ENCODE measurements around the gene COMTD1.

The COMTD1 gene

DNA sequence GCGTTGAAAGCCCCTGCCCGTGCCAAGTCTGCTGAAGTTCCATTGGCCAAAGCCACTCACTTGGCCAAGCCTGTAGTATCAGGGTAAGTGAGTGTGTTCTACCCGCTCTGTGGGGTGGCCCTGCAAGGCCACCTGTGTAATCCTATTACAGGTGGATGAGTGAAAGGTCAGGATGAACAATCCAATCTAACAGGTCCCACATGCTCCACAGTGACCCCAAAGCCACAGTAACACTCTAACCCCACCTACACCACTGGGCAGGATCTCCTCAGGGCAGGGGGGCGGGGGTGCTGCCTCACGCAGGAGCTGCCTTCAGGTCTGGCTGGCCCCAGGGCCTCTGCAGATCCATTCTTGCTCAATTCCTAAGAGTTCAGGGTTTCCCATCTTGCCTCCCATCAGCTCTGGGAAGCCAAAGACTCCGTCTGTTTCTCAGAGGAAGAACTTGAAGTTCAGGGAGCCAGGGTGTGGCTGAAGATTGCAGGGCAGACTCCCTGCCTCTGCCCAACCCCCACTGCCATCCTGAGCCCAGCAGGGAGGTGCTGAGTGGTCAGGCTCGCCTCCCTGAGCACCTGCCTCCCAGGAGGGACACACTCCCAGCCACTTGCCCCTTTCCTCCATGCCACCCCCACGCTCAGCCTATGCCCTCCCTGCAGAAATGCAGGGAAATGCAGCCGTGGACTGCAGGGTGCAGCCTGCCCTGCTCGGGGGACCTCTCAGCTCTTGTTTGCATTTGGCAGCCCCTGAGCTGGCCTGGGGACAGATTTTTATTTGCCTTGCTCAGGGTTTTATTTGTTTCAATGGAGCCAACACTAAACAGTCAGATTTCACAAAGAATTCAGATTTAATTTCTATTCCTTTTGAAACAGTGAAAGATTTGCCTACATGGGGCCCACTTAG lies 9.8 kb upstream of the COMTD1 start:
- Histone ChIP-seq H3K36me3 (ENCODE audit: control insufficient read depth, insufficient read depth, low read length) (no peaks in the 10 kb centered on the region), H3K27ac (ENCODE audit: insufficient read depth, low read depth, low read length, poor library complexity, severe bottlenecking) (no peak overlapping the region), H3K27me3 (ENCODE audit: control insufficient read depth, insufficient read depth, low read length, poor library complexity, severe bottlenecking) (no peaks in the 10 kb centered on the region), H3K4me1 (ENCODE audit: control insufficient read depth, insufficient read depth, low read length) (peaks cover 3% of the 10 kb centered on the region), H3K9me3 (ENCODE audit: control insufficient read depth, low read length) (no peaks in the 10 kb centered on the region), H3K4me3 (ENCODE audit: insufficient read depth, low read depth, low read length) (no peak overlapping the region)
- 75 to 80% methylated on average over 10 of the region's 10 CpGs for WGBS, 2 experiments

DNA sequence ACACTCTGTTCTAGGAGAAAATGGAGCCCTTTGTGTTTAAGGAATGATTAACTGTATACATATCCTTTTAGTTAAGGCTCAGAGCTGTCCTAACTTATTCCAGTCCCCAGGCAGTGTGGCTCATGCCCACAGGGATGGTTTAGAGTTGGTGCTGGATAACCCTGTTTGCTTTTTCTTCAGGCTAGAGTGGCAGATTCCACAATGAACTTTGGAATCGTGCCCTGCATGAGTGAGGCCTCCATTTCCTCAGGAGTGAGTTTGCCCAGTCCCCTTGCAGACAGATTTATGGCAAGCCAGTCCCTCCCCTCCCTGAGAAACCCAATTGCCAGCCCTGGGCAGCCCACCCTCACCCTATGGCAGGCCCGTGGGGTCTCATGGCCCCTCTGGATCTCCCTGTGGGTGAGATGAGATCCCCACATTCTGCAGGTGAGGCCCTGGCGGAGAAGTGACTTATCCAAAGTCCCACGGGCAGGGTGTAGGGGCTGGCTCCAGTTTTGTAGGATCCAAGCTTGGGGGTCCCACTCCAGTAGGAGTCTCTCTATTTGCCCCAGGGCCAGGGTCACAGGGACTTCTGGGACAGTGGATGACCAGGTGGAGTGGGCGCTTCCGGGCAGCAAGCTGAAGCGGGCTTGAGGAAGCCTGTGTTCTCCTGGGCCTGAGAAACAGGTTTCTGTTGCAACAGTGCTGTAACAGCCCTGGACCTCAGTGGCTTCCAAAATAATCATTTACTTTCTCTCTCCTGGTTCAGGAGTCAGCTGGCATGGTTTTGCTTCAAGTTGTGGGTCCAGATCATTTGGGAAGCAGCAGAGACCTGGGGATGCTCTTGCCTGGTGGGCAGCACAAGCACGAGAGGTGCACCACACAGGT lies 9.0 kb upstream of the COMTD1 start:
- 87 to 90% methylated on average over 8 of the region's 8 CpGs for WGBS, 2 experiments
- Histone ChIP-seq H3K27ac (ENCODE audit: insufficient read depth, low read depth, low read length, poor library complexity, severe bottlenecking) (no peak overlapping the region), H3K4me1 (ENCODE audit: control insufficient read depth, insufficient read depth, low read length) (peaks cover 3% of the 10 kb centered on the region), H3K36me3 (ENCODE audit: control insufficient read depth, insufficient read depth, low read length) (no peaks in the 10 kb centered on the region), H3K9me3 (ENCODE audit: control insufficient read depth, low read length) (no peaks in the 10 kb centered on the region), H3K4me3 (ENCODE audit: insufficient read depth, low read depth, low read length) (no peak overlapping the region), H3K27me3 (ENCODE audit: control insufficient read depth, insufficient read depth, low read length, poor library complexity, severe bottlenecking) (no peaks in the 10 kb centered on the region)

DNA sequence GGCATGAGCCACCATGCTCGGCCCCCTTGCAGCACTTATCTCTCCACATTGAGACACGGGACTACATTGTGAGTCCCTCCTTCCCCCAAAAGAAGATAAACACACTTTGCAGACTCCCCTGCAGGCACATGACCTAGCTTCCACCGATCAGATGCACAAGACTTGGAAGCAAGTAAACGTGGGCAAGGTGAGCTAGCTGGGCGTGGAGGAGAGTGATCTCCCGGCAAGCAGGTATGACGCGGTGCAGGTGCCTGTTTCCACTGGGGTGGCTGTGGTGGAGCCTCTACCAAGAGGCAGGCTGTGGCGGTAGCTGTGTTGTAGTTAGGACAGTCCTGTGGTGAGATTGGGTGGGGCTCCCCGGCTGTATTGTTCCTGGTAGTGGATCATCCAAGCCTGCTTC lies 7.7 kb upstream of the COMTD1 start:
- 91% methylated on average over 10 of the region's 10 CpGs for whole genome bisulfite sequencing, 2 experiments
- peaks cover 3% of the 10 kb centered on the region for H3K4me1 ChIP-seq (ENCODE audit: control insufficient read depth, insufficient read depth, low read length)
- H3K4me3 ChIP-seq (ENCODE audit: insufficient read depth, low read depth, low read length), result no peak overlapping the region
- H3K9me3 ChIP-seq (ENCODE audit: control insufficient read depth, low read length), result no peaks in the 10 kb centered on the region
- no peaks in the 10 kb centered on the region for H3K36me3 ChIP-seq (ENCODE audit: control insufficient read depth, insufficient read depth, low read length)
- H3K27me3 ChIP-seq (ENCODE audit: control insufficient read depth, insufficient read depth, low read length, poor library complexity, severe bottlenecking), result no peaks in the 10 kb centered on the region
- H3K27ac ChIP-seq (ENCODE audit: insufficient read depth, low read depth, low read length, poor library complexity, severe bottlenecking), result no peak overlapping the region

DNA sequence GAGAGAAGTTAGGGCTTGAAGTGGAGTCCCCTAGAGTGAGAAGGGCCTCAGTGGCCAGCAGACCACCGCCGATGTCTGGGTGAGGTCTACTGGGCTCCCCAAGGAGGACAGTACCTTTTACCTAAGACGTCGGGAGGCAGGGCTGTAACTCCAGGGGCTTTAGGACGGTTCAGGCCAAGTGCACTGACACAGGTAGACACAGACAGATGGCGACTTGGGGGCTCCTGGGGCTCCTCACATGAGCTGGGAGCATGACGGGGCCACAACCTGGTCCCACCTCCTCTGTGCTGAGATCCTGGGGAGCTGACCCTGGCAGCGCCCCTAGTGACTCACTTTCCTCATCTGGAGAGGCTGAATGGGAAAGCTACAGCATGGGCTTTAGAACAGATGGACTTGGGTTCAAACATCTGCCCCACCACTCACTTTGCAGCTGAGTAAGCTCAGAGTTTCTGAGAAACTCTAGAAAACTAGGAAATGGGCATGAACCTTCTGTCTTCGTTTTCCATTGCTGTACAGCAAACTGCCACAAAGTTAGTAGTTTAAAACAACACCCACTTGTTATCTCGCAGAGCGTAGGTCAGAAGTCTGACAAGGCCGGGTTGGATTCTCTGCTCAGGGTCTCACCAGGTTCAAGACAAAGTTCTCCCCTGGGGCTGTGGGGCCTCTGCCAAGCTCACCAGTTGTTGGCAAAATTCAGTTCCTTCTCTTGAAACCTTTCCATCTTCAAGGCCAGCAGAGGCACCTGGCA lies 4.7 kb upstream of the COMTD1 start:
- H3K4me3 ChIP-seq (ENCODE audit: insufficient read depth, low read depth, low read length), result no peak overlapping the region
- H3K27me3 ChIP-seq (ENCODE audit: control insufficient read depth, insufficient read depth, low read length, poor library complexity, severe bottlenecking), result peaks cover under 1% of the 10 kb centered on the region
- no peaks in the 10 kb centered on the region for H3K9me3 ChIP-seq (ENCODE audit: control insufficient read depth, low read length)
- no peaks in the 10 kb centered on the region for H3K4me1 ChIP-seq (ENCODE audit: control insufficient read depth, insufficient read depth, low read length)
- H3K27ac ChIP-seq (ENCODE audit: insufficient read depth, low read depth, low read length, poor library complexity, severe bottlenecking), result no peak overlapping the region
- WGBS, 2 experiments, result 92 to 93% methylated on average over 12 of the region's 12 CpGs
- no peaks in the 10 kb centered on the region for H3K36me3 ChIP-seq (ENCODE audit: control insufficient read depth, insufficient read depth, low read length)

DNA sequence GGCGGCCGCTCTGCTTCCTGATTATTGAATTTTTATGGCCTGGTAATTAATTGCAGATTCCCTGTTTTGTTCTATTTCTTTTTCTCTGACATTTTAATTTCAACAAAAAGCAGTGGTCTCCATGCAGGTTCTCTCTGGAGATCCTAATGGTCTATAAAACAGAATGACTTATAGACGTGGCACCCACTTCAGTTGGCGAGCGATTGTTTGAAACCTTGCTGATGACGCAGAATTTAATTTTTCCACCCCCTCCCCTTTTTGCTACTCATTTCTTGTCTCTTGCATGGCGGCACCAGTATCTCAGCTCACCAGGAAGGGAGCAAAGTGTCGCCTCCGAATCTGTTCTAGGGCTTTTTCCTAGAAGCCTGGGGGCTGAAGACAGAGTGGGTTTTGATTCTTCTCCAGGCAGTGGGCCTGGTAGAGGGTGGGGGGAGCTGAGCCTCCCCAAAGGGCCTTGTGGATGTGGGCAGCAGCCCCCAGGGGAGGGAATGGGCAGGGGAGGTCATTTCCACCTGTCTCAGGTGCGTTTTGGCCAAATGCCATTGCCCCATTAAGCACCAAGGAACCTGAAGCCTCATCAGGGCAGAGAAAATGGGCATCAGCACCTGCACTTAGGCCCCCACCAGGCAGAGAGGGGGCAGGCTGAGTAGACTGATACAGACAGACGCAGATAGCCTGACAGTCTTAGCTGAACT lies 3.5 kb upstream of the COMTD1 start:
- peaks cover 8% of the 10 kb centered on the region for H3K27me3 ChIP-seq (ENCODE audit: control insufficient read depth, insufficient read depth, low read length, poor library complexity, severe bottlenecking)
- 93 to 96% methylated on average over 11 of the region's 11 CpGs for WGBS, 2 experiments

DNA sequence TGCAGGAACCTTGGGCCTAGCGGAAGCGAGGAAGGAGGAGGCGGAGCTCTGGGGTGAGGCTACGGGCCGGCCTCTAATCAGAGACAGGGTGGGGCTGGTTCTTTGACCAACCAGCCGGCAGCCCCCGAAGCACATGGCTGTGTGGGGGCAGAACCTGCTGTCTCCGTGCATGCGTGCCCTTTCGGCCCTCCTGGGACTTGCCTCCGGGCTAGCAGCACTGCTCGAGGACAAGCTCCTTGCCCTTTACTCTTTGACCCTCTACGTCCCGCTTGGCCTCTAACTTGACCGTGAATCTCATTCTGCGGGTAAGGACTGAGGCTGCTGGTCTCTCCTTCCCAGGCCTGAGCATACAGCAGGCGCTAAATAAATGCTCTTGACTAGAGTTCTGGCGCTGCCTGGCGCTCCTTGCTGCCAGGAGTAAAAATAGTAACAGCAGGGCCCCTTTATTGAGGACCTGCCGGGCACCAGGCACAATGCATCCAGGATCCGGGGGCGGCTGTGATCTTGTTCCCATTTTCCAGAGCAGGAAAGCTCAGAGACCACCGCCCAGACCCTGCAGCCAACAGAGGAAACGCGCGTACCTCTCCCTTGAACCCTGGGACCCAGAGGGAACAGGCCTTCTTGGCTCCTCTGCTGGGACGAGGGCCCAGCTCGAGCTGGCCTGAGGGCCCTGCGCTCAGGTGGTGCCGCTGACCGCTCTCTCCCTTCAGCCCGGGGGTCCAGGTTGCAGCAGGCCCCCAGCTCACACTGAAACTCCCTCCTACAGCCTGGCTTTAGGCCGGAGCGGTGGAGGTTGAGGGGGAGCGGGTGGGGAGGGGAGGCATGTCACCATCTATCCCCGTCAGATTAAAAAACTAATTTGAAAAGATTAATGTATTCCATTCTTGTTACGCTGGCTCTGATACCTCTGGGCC lies 2.7 kb upstream of the COMTD1 start:
- H3K27ac ChIP-seq (ENCODE audit: insufficient read depth, low read depth, low read length, poor library complexity, severe bottlenecking), result no peak overlapping the region
- WGBS, 2 experiments, result 93 to 94% methylated on average over 37 of the region's 37 CpGs
- peaks cover 8% of the 10 kb centered on the region for H3K27me3 ChIP-seq (ENCODE audit: control insufficient read depth, insufficient read depth, low read length, poor library complexity, severe bottlenecking)
- no peak overlapping the region for H3K4me3 ChIP-seq (ENCODE audit: insufficient read depth, low read depth, low read length)
- H3K4me1 ChIP-seq (ENCODE audit: control insufficient read depth, insufficient read depth, low read length), result no peaks in the 10 kb centered on the region
- H3K36me3 ChIP-seq (ENCODE audit: control insufficient read depth, insufficient read depth, low read length), result no peaks in the 10 kb centered on the region
- H3K9me3 ChIP-seq (ENCODE audit: control insufficient read depth, low read length), result no peaks in the 10 kb centered on the region

More for the DNA sequence above, 3.5 kb upstream of the COMTD1 start:
- H3K36me3 ChIP-seq (ENCODE audit: control insufficient read depth, insufficient read depth, low read length), result no peaks in the 10 kb centered on the region
- H3K9me3 ChIP-seq (ENCODE audit: control insufficient read depth, low read length), result no peaks in the 10 kb centered on the region
- no peaks in the 10 kb centered on the region for H3K4me1 ChIP-seq (ENCODE audit: control insufficient read depth, insufficient read depth, low read length)
- H3K27ac ChIP-seq (ENCODE audit: insufficient read depth, low read depth, low read length, poor library complexity, severe bottlenecking), result no peak overlapping the region
- no peak overlapping the region for H3K4me3 ChIP-seq (ENCODE audit: insufficient read depth, low read depth, low read length)

DNA sequence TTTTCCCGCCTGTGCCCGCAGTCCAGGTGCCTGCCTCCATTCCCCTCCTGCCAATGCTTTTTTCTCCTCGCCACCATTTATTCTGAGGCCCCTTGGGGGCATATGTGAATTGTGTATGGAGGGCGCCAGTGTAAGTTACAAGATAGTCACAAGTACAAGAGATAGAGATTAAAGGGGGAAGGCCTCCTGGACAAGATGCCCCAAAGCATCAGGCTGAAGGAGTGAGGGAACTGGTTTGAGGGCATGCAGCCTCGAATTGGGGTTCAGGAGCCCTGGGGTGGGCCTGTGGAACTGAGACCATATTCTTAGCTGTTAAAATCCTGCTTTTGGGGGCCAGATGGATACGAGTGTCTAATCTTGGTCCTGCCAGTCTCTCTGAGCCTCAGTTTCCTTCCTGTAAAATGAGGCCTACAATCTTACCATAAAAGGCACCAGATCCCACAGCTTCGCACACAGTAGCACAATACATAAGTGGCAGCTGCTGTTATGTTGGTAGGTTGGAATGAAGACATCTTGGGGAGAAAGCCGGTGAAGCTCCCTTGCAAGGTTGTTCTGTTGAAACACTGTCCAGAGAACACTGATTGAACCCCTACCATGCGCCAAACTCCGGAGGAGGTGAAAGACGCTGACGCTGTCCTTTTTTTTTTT lies 545 bp upstream of the COMTD1 start:
- peaks cover 8% of the 10 kb centered on the region for H3K27me3 ChIP-seq (ENCODE audit: control insufficient read depth, insufficient read depth, low read length, poor library complexity, severe bottlenecking)
- no peaks in the 10 kb centered on the region for H3K4me1 ChIP-seq (ENCODE audit: control insufficient read depth, insufficient read depth, low read length)
- no peak overlapping the region for H3K4me3 ChIP-seq (ENCODE audit: insufficient read depth, low read depth, low read length)
- 61 to 67% methylated on average over 11 to 12 of the region's 12 CpGs for WGBS, 2 experiments
- H3K9me3 ChIP-seq (ENCODE audit: control insufficient read depth, low read length), result no peaks in the 10 kb centered on the region
- peaks cover 12% of the 10 kb centered on the region for H3K36me3 ChIP-seq (ENCODE audit: control insufficient read depth, insufficient read depth, low read length)
- H3K27ac ChIP-seq (ENCODE audit: insufficient read depth, low read depth, low read length, poor library complexity, severe bottlenecking), result no peak overlapping the region

DNA sequence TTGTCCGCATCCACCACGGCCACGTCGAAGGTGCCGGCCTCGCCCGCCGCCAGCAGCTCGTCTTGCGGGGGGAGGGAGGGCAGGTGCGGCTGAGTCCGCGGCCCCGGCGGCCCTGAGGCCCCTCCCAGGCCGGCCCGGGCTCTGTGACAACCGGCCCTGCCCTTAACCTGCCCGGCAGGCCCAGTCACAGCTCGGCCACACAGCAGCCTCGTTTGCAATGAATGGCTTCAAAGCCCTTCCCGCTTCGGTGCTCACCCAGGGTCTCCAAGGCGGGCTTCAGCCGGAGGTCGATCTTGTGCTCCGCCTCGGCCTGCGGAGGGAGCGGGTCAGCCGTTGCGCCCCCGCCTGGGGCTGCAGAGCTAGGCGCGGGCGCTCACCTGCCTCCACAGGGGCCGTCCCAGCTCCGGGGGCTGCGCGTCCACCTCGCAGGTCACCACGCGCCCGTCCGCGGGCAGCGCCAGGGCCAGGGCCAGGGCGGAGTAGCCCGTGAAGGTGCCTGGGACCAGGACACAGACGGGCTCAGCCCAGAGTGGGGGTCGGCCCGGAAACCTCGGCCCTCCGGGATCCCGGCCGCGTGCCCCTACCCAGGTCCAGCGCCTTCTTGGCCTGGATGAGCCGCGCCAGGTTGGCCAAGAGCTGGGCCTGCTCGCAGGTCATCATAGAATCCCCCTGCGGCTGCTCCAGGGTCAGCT lies 928 bp downstream of the COMTD1 start:
- Histone ChIP-seq H3K4me1 (ENCODE audit: control insufficient read depth, insufficient read depth, low read length) (no peaks in the 10 kb centered on the region), H3K4me3 (ENCODE audit: insufficient read depth, low read depth, low read length) (peak overlapping the region; percentile 38), H3K36me3 (ENCODE audit: control insufficient read depth, insufficient read depth, low read length) (peaks cover 14% of the 10 kb centered on the region), H3K27me3 (ENCODE audit: control insufficient read depth, insufficient read depth, low read length, poor library complexity, severe bottlenecking) (peaks cover 8% of the 10 kb centered on the region), H3K27ac (ENCODE audit: insufficient read depth, low read depth, low read length, poor library complexity, severe bottlenecking) (no peak overlapping the region), H3K9me3 (ENCODE audit: control insufficient read depth, low read length) (no peaks in the 10 kb centered on the region)
- WGBS, 2 experiments, result 1% methylated on average over 62 of the region's 62 CpGs
